GM18858 (cell line): ENCODE measurements around the gene CLSTN2.

Source experiments
- ATAC-seq: cut with Tn5 transposase; IDR thresholded peaks from one replicate; pipeline ENCODE4 v1.9.1; 2021; ENCODE audit not compliant: unreplicated experiment

The CLSTN2 gene

DNA sequence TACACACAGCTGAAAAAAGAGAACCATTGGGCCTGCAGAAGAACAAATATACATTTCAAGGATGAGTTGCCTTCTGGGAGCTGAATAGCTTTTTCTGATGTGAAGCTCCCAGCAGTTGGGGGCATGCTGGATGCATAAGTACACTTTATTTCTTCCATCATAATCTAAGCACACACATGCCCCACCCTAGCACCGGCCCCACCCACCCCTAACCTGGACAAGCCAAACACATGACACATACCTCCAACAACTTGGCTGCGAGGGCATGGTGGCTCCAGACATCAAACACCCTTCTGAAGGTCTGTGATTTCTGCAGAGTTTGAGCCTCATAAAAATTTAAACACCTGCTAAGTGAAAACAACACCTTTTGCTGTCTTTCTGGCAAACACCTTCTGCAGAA is 435.7 kb downstream of the CLSTN2 start:
- no peak for ATAC-seq

- no peak for ATAC-seq
These were observed 438.2 kb downstream of the CLSTN2 start for GRCh38 chr3:140373234-140373633.

DNA sequence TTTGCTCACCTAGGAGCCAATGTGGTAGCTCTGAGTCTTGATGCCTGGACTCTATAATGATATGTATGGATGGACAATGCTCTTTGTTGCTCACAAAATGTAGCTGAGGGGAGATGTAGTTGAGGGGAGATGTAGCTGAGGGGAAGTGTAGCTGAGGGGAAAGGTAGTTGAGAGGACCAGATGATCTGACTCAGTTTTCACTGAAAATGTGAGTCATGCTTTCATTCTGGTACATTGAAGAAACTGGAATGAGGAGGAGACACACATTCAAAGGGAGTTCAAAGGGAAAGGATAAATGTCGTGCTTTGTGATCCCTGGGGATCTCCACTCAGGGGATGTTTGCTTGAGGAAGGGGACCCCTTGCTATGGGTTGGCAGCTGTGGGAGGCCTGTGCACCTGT is 440.0 kb downstream of the CLSTN2 start:
- no peak for ATAC-seq

DNA sequence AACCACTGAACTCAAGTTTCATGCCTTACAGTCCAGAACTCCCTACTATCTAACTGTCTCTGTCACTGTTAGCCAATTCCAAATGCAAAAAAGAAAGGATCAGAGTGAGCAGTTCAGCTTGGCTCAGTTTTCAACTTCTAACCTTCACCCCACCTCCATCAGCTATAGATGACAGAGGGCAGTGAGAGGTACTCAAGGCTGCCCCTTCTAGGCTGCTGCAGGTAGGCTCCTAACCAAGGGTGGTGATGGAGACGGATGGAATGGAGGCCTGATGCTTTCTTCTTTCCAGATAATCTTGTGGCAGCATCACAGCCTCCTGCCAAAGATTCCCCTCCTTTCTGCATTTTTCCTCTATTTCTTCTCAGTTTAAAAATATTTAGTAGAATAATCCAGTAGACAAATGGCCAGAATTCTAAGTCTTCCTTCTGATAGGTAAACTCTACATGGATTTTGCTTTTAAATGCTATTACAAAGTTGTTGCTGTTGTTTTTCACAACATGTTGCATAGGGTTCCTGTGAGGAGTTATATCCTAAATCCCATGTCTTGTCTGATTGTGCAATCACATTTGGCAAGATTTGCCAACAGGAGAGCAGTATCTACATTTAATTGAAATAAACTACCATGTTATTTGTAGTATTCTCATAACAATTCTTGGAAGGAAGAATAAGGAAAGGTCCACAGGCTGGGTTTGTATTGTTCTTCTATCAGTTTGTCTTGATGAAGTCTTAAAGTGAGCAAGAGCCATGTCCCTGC is 441.3 kb downstream of the CLSTN2 start:
- ATAC-seq, result no peak

DNA sequence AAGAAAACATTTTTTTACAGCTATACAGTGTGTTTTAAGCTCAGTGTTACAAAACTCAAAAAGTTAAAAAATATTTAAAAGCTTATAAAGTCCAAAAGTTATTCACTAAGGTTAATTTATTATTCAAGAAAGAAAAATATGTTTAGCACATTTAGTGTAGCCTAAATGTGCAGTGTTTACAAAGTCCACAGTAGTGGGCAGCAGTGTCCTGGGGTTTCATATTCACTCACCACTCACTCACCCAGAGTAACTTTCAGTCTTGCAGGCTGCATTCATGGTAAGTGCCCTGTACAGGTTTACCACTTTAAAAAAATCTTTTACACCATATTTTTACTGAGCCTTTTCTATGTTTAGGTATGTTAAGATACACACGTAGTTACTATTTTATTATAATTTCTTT is 442.7 kb downstream of the CLSTN2 start:
- no peak for ATAC-seq

DNA sequence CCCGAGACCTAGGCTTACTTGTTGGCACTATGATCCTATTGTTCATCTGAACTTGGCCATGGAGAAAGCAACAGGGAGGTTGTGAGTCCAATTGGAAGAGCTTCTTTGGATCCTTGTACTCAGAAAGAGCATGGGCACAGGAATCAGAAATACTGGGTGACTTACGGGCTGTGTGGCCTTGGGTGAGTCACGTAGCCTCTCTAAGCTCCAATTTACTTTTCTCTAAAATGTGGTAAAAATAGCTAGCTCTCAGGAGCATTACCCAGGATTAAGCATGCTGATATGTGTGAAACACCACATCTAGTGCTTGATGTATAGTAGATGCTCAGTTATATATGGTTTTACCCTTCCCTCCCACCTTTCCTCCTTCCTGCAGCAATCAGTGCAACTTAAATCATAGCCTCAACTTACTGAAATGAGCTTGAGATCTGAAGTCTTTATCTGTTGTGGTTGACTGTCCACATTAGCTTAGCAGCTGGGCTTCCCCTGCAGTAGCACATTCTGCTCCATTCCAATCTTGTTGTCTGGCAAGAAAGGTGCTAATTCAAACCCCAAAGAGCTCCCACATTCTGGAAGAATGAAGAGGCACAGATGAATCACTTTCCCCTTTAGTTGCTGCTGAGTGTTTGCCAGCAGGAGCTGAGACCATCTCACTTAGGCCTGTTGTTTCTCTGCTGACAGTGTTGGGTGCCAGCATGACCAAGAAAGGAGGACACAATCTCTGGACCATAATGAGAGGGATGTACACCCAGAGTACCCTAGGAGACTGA is 443.8 kb downstream of the CLSTN2 start:
- no peak for ATAC-seq

GRCh38 chr3:140384028-140384771 is 449.2 kb downstream of the CLSTN2 start:
- no peak for ATAC-seq

- no peak for ATAC-seq
These were observed 449.9 kb downstream of the CLSTN2 start for GRCh38 chr3:140384876-140385275.

GRCh38 chr3:140386357-140387100 is 451.5 kb downstream of the CLSTN2 start:
- ATAC-seq, result no peak

DNA sequence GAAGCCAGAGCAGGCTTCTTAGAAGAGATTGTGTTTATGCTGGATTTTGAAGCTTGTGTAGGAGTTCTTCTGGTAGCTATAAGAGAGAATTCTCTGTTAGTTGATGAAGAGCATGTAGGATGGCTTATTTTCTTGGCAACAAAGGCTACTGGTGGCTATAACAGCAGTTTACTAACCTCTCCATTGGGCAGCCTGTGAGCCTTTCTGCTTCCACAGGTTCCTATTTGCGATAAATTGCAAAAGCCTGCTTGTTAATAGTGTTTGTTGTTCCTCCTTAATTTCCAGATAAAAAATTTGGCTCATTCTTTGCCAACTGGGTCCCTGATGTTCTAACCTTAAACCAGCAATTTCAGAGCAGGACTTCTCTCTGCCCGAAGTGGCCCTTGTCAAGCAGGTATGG is 452.3 kb downstream of the CLSTN2 start:
- ATAC-seq, result no peak

DNA sequence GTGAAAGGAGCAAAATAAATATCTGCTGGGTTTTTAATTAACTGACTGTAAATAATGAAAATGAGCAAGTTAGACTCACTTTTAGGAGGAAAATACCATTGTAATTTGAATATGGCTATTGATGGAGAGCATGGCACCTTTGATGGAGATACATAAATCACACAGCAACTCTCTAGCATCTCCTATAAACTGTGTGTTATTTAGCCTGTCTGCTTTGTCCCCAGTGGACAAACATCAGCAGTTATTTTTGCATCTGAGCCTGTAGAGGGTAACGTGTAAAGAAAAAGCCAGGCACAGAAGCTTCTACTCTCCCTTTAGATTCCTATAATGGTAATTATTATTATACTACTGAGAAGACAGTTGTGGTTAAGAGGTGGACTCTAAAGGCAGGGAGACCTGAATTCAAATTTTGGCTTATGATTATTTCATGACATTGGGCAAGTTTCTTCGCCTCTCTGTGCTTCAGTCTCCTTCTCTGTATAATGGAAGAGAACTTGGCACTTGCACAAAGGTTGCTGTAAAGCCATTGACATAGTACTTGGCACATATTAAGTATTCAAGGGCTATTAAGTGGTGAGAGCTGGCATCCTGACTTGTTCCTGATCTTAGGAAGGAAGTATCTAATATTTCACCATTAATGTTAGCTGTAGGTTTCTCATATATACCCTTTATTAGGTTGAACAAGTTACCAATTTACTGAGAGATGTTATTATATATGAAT is 453.4 kb downstream of the CLSTN2 start:
- no peak for ATAC-seq

- no peak for ATAC-seq
These were observed 456.1 kb downstream of the CLSTN2 start for GRCh38 chr3:140391061-140391460.

DNA sequence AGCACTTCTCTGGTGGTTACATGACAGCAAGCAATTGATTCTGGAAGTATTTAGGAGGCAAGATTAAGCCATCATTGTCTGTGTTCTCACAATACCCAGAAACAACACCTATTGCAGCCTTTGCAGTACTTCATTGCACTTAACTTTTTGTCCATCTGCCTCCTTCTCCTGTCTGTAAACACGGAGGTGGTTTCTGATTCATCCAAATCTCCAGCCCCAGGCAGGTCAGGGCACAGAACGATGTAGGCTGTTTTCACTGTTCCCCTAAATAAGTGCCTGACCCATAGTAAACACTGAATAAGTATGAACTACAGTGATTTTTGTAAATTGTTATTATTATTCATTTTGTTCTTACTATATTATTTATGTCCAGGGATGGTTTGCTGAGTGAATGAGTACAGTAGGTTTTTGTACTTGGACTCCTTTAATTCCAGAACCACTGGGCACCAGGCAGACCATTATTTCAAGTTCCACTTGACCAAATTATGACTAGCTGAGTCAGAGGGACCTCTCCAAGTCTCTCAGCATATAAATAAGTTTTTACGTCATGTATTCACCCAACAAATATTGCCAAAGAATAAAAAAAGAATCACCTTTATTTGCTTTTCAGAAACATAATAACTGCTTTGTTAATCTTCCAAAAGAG is 459.6 kb downstream of the CLSTN2 start:
- ATAC-seq, result no peak

GRCh38 chr3:140395134-140396075 is 460.4 kb downstream of the CLSTN2 start:
- ATAC-seq, result no peak

- ATAC-seq, result no peak
These were observed 461.1 kb downstream of the CLSTN2 start for GRCh38 chr3:140396110-140396509.

- ATAC-seq, result no peak
These were observed 462.9 kb downstream of the CLSTN2 start for GRCh38 chr3:140397847-140398246.

DNA sequence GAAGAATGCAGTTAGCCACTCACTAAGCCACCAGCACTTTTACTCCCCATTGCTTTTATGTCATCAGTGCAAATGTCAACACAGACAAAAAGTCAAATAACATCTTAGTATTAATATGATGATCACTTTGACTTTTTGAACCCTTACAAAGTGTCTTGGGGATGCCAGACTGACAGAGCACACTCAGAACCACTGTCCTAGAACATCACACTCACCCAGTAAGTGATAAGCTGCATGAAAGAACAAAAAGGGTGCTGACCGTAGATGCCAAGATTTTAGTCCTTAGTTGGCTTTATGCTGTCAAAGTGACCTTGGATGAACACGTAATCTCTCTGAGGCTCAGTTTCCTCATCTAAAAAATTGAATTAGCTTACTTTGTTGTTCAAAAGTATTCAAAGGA is 463.4 kb downstream of the CLSTN2 start:
- no peak for ATAC-seq

- no peak for ATAC-seq
These were observed 464.9 kb downstream of the CLSTN2 start for GRCh38 chr3:140399871-140400270.

DNA sequence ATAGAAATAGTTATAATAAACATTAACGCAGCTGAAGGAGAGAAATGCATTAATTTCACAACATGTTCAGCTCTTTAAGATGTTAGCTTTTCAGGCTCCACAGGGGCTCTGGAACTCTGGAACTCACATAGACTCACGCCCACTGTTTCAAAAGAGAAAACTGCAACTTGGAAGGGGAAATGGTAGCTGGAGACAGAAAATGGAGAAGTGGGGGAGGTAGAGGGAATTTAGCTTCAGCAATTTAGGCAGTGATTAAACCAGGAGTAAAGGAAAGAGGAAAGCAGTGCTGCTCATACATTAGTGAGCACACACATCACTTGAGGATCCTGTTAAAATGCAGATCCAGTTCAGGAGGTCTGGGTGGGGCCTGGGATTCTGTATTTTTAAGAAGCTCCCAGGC is 468.1 kb downstream of the CLSTN2 start:
- ATAC-seq, result no peak
